HepG2 (cell line): Measurements from ENCODE around the gene LYRM1. TPM values are rescaled to one million over a fixed set of nuclear protein-coding genes. Genes with fewer than 3 reads are reported as not detected.

Experiments used
- AGO2 ChIP-seq: fragments of 200-400 bp; formaldehyde crosslinking; optimal IDR thresholded peaks from 2 replicates; pipeline ENCODE3; 2017; ENCODE audit warnings: mild to moderate bottlenecking, low read depth, low read length, moderate library complexity
- ARID4A ChIP-seq: sonication (generic); formaldehyde crosslinking; IDR thresholded peaks from 2 replicates; pipeline ENCODE4 v1.5.0; 2020; ENCODE audit warnings: mild to moderate bottlenecking, missing genetic modification reagents, borderline replicate concordance
- BRCA1 ChIP-seq: sonication (generic); formaldehyde crosslinking; IDR thresholded peaks from 2 replicates; pipeline ENCODE4 v1.4.0; 2020; ENCODE audit warnings: missing genetic modification reagents
- ELF1 ChIP-seq: sonication (generic); formaldehyde crosslinking; IDR thresholded peaks from 2 replicates; pipeline ENCODE4 v1.4.0; 2020; ENCODE audit warnings: missing genetic modification reagents
- JUND ChIP-seq: sonication (generic); formaldehyde crosslinking; IDR thresholded peaks from 2 replicates; pipeline ENCODE4 v1.8.0; 2022; ENCODE audit warnings: mild to moderate bottlenecking, missing genetic modification reagents
- NR1H2 ChIP-seq: sonication (generic); formaldehyde crosslinking; IDR thresholded peaks from 2 replicates; pipeline ENCODE4 v1.8.1; 2022; ENCODE audit warnings: low read depth, missing genetic modification reagents, borderline replicate concordance
- NR2F2 ChIP-seq: IDR thresholded peaks from 2 replicates; pipeline ENCODE4 v1.6.1; 2012; ENCODE audit warnings: low read depth, inconsistent platforms, borderline replicate concordance
- ONECUT2 ChIP-seq: sonication (generic); formaldehyde crosslinking; IDR thresholded peaks from 2 replicates; pipeline ENCODE4 v1.4.0; 2020; ENCODE audit warnings: missing genetic modification reagents
- SMYD3 ChIP-seq: sonication (generic); formaldehyde crosslinking; IDR thresholded peaks from 2 replicates; pipeline ENCODE4 v1.8.1; 2023; ENCODE audit warnings: mild to moderate bottlenecking, missing genetic modification reagents
- SOX13 ChIP-seq, 3 experiments: fragments of 450-650 bp in 1 of 3; sonication (generic) in 1 of 3; formaldehyde crosslinking in 1 of 3; IDR thresholded peaks in 2 of 3; conservative IDR thresholded peaks in 1 of 3; 2 replicates each; pipeline versions ENCODE4 v1.5.0 to v1.6.1; 2016 to 2020; ENCODE audit warnings: antibody characterized with exemption in 1 of 3, mild to moderate bottlenecking in 1 of 3, missing compliant biosample characterization in 1 of 3, missing genetic modification reagents in 1 of 3, moderate library complexity in 1 of 3
- TEAD2 ChIP-seq: sonication (generic); formaldehyde crosslinking; IDR thresholded peaks from 2 replicates; pipeline ENCODE4 v1.9.0; 2021; ENCODE audit warnings: missing genetic modification reagents
- THYN1 ChIP-seq: sonication (generic); formaldehyde crosslinking; IDR thresholded peaks from 2 replicates; pipeline ENCODE4 v1.8.1; 2023; ENCODE audit warnings: low read depth, mild to moderate bottlenecking, moderate library complexity, missing genetic modification reagents, borderline replicate concordance
- ZFP37 ChIP-seq: sonication (generic); formaldehyde crosslinking; IDR thresholded peaks from 2 replicates; pipeline ENCODE4 v1.4.0; 2020; ENCODE audit warnings: missing genetic modification reagents, borderline replicate concordance
- ZNF558 ChIP-seq: sonication (generic); formaldehyde crosslinking; IDR thresholded peaks from 2 replicates; pipeline ENCODE4 v1.9.0; 2022; ENCODE audit warnings: mild to moderate bottlenecking, missing genetic modification reagents, borderline replicate concordance
- ZNF589 ChIP-seq: sonication (generic); formaldehyde crosslinking; conservative IDR thresholded peaks from 2 replicates; pipeline ENCODE4 v1.8.0; 2022; ENCODE audit warnings: mild to moderate bottlenecking, moderate library complexity, missing genetic modification reagents
- ZNF629 ChIP-seq: sonication (generic); formaldehyde crosslinking; conservative IDR thresholded peaks from 2 replicates; pipeline ENCODE4 v1.5.0; 2020; ENCODE audit warnings: missing genetic modification reagents
- polyA plus RNA-seq, 8 experiments: library from polyadenylated mRNA; depleted of rRNA in 3 of 8; stranded (reverse) in 7 of 8; unstranded in 1 of 8; fragments of >200 nt; fragmentation: Illumina TruSeq in 4 of 8; extraction: Trizol in 4 of 8; gene quantifications; 2 replicates each; pipeline versions ENCODE4 v1.2.1 to v1.2.3, GENCODE V29; 2011 to 2016; ENCODE audit warnings: low read depth in 4 of 8, missing spikeins in 1 of 8, mixed read lengths in 1 of 8; ENCODE audit not compliant: insufficient read depth in 1 of 8
- total RNA-seq, 5 experiments: library from RNA; depleted of rRNA; stranded (reverse); fragments of >200 nt; fragmentation: Illumina TruSeq; extraction: Trizol; gene quantifications; 2 replicates each; pipeline ENCODE4 v1.2.3, GENCODE V29; 2016; ENCODE audit warnings: low read depth in 1 of 5
- TF ChIP-seq, protein P1 (sequence below): sonication (generic); formaldehyde crosslinking; IDR thresholded peaks from 2 replicates; pipeline ENCODE4 v1.4.0; 2020; ENCODE audit warnings: mild to moderate bottlenecking, missing genetic modification reagents
- TF ChIP-seq, protein P2 (sequence below): sonication (generic); formaldehyde crosslinking; IDR thresholded peaks from 2 replicates; pipeline ENCODE4 v1.5.0; 2020; ENCODE audit warnings: missing genetic modification reagents, mild to moderate bottlenecking, borderline replicate concordance
- TF ChIP-seq, protein P3 (sequence below): IDR thresholded peaks from 2 replicates; pipeline ENCODE4 v1.6.1; 2018; ENCODE audit warnings: missing genetic modification reagents, mild to moderate bottlenecking, missing compliant biosample characterization

Gene LYRM1
- total and polyA plus RNA-seq, 2 of the 13 experiments (the other 11 are each of a cell fraction or from before 2014, with no cell fraction given): 59.2 to 82.6 TPM

GRCh38 chr16:20901068-20901435 is 481 bp downstream of the LYRM1 start (continued):
- TF ChIP-seq, protein P1, sequence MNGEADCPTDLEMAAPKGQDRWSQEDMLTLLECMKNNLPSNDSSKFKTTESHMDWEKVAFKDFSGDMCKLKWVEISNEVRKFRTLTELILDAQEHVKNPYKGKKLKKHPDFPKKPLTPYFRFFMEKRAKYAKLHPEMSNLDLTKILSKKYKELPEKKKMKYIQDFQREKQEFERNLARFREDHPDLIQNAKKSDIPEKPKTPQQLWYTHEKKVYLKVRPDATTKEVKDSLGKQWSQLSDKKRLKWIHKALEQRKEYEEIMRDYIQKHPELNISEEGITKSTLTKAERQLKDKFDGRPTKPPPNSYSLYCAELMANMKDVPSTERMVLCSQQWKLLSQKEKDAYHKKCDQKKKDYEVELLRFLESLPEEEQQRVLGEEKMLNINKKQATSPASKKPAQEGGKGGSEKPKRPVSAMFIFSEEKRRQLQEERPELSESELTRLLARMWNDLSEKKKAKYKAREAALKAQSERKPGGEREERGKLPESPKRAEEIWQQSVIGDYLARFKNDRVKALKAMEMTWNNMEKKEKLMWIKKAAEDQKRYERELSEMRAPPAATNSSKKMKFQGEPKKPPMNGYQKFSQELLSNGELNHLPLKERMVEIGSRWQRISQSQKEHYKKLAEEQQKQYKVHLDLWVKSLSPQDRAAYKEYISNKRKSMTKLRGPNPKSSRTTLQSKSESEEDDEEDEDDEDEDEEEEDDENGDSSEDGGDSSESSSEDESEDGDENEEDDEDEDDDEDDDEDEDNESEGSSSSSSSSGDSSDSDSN (CRISPR knock-in tag): 0 out of 2 replicates have a peak, but pooled peaks have one; percentile 58
- TF ChIP-seq BRCA1 (CRISPR knock-in tag) (no peak; the same call in 1 of the 2 replicates), NR1H2 (CRISPR knock-in tag) (0 out of 2 replicates have a peak, but pooled peaks have one; percentile 79), ZFP37 (CRISPR knock-in tag) (0 out of 2 replicates have a peak, but pooled peaks have one; percentile 13), ELF1 (CRISPR knock-in tag) (peak; percentile 55; the same call in 1 of the 2 replicates), AGO2 (peak; percentile 85), JUND (CRISPR knock-in tag) (peak; percentile 5; the same call in 1 of the 2 replicates), SMYD3 (CRISPR knock-in tag) (peak; percentile 12; the same call in 1 of the 2 replicates), ZNF589 (CRISPR knock-in tag) (0 out of 2 replicates have a peak, but pooled peaks have one; percentile 9), SOX13 (IDR thresholded peaks at IDR 0.05) (0 out of 2 replicates have a peak, but pooled peaks have one; percentile 5), SOX13 (CRISPR knock-in tag; conservative IDR thresholded peaks at IDR 0.05 in 1 of 2, IDR thresholded peaks at IDR 0.05 in 1 of 2) (no peak), THYN1 (0 out of 2 replicates have a peak, but pooled peaks have one; percentile 1), NR2F2 (0 out of 2 replicates have a peak, but pooled peaks have one; percentile 2), TEAD2 (CRISPR knock-in tag) (peak; percentile 63; the same call in 1 of the 2 replicates), ARID4A (CRISPR knock-in tag) (peak; percentile 5; the same call in 1 of the 2 replicates), ZNF629 (CRISPR knock-in tag) (0 out of 2 replicates have a peak, but pooled peaks have one; percentile 18), ONECUT2 (0 out of 2 replicates have a peak, but pooled peaks have one; percentile 15), ZNF558 (CRISPR knock-in tag) (0 out of 2 replicates have a peak, but pooled peaks have one; percentile 3)
- TF ChIP-seq, protein P2, sequence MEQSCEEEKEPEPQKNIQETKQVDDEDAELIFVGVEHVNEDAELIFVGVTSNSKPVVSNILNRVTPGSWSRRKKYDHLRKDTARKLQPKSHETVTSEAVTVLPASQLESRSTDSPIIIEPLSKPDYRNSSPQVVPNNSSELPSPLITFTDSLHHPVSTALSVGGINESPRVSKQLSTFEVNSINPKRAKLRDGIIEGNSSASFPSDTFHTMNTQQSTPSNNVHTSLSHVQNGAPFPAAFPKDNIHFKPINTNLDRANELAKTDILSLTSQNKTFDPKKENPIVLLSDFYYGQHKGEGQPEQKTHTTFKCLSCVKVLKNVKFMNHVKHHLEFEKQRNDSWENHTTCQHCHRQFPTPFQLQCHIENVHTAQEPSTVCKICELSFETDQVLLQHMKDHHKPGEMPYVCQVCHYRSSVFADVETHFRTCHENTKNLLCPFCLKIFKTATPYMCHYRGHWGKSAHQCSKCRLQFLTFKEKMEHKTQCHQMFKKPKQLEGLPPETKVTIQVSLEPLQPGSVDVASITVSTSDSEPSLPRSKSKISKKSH (CRISPR knock-in tag): peak; percentile 18; the same call in 1 of the 2 replicates
- TF ChIP-seq, protein P3, sequence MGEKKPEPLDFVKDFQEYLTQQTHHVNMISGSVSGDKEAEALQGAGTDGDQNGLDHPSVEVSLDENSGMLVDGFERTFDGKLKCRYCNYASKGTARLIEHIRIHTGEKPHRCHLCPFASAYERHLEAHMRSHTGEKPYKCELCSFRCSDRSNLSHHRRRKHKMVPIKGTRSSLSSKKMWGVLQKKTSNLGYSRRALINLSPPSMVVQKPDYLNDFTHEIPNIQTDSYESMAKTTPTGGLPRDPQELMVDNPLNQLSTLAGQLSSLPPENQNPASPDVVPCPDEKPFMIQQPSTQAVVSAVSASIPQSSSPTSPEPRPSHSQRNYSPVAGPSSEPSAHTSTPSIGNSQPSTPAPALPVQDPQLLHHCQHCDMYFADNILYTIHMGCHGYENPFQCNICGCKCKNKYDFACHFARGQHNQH (CRISPR knock-in tag): 0 out of 2 replicates have a peak, but pooled peaks have one; percentile 1
